Activated T-helper 1 cell treated with anti-CD3 and anti-CD28 coated beads, Interleukin-12 subunit alpha, Interleukin-12 subunit beta, Interleukin-2, Interleukin-4 antibody, amounts not matched to agents 30 ng/mL and 10 ng/mL and 1 ng/mL, durations not matched to agents 14 hours and 24 hours and 36 hours (primary cell): ENCODE data around the gene ERLEC1. TPM values are rescaled to one million over a fixed set of nuclear protein-coding genes. Genes with fewer than 3 reads are reported as not detected.
"Not testable (repeated sequence)": the region's sequence is repeated elsewhere in the genome, so short reads cannot be mapped to it uniquely, and the experiment has no call there.

Experiments
- DNase-seq: peaks from one replicate; pipeline ENCODE4 v3.0.0; 2021; ENCODE audit warnings: low spot score
- H3K27ac Mint-ChIP-seq: one replicate; pipeline ENCODE4 v1.8.0; 2021; ENCODE audit warnings: mild to moderate bottlenecking, mixed read lengths
- H3K27me3 Mint-ChIP-seq: one replicate; pipeline ENCODE4 v1.8.0; 2022; ENCODE audit warnings: mild to moderate bottlenecking, moderate library complexity, mixed read lengths; ENCODE audit not compliant: insufficient read depth
- H3K36me3 Mint-ChIP-seq: one replicate; pipeline ENCODE4 v1.8.0; 2021; ENCODE audit warnings: low read depth, mixed read lengths
- H3K4me1 Mint-ChIP-seq: one replicate; pipeline ENCODE4 v1.8.0; 2021; ENCODE audit warnings: low read depth, mixed read lengths
- H3K4me3 Mint-ChIP-seq: one replicate; pipeline ENCODE4 v1.8.0; 2021; ENCODE audit warnings: mild to moderate bottlenecking, moderate library complexity, mixed read lengths
- H3K9me3 Mint-ChIP-seq: one replicate; pipeline ENCODE4 v1.8.0; 2021; ENCODE audit warnings: mixed read lengths
- intact Hi-C: fragments of 100-400 bp; cut with micrococcal nuclease; formaldehyde crosslinking; loops from one replicate; pipeline ENCODE4 v1.15.1; 2024
- total RNA-seq: library from RNA; stranded (reverse); gene quantifications from 2 replicates; pipeline ENCODE4 v1.2.3, GENCODE V29; 2022

The ERLEC1 gene
- total RNA-seq, 1 donor from 2014 or later = 28.4 TPM

GRCh38 chr2:53826030-53826410, 39.2 kb downstream of the ERLEC1 start:
- H3K36me3 Mint-ChIP-seq = peaks cover 3% of the 10 kb centered on the region
- no peaks in the 10 kb centered on the region for H3K27me3 Mint-ChIP-seq
- H3K9me3 Mint-ChIP-seq = no peaks in the 10 kb centered on the region
- no peak overlapping the region for H3K4me3 Mint-ChIP-seq
- DNase-seq = no peak
- intact Hi-C loops = no loop called here
- H3K27ac Mint-ChIP-seq = no peak overlapping the region
- H3K4me1 Mint-ChIP-seq = no peaks in the 10 kb centered on the region

- intact Hi-C loops = no loop called here
- Mint-ChIP-seq H3K27me3 (no peaks in the 10 kb centered on the region), H3K4me3 (no peak overlapping the region), H3K4me1 (no peaks in the 10 kb centered on the region), H3K27ac (no peak overlapping the region), H3K9me3 (no peaks in the 10 kb centered on the region), H3K36me3 (peaks cover 3% of the 10 kb centered on the region)
- DNase-seq = no peak
Measured at GRCh38 chr2:53826587-53827397, 39.9 kb downstream of the ERLEC1 start.

- no peak overlapping the region for H3K4me3 Mint-ChIP-seq
- no peaks in the 10 kb centered on the region for H3K27me3 Mint-ChIP-seq
- H3K36me3 Mint-ChIP-seq = peaks cover 3% of the 10 kb centered on the region
- intact Hi-C loops = no loop called here
- H3K9me3 Mint-ChIP-seq = no peaks in the 10 kb centered on the region
- no peak for DNase-seq
- no peaks in the 10 kb centered on the region for H3K4me1 Mint-ChIP-seq
- no peak overlapping the region for H3K27ac Mint-ChIP-seq
Measured at GRCh38 chr2:53827398-53828175, 40.7 kb downstream of the ERLEC1 start.

GRCh38 chr2:53828331-53828730, 41.5 kb downstream of the ERLEC1 start:
- no peaks in the 10 kb centered on the region for H3K9me3 Mint-ChIP-seq
- peaks cover 3% of the 10 kb centered on the region for H3K36me3 Mint-ChIP-seq
- no peaks in the 10 kb centered on the region for H3K4me1 Mint-ChIP-seq
- intact Hi-C loops = no loop called here
- no peak overlapping the region for H3K27ac Mint-ChIP-seq
- H3K4me3 Mint-ChIP-seq = no peak overlapping the region
- DNase-seq = no peak
- H3K27me3 Mint-ChIP-seq = no peaks in the 10 kb centered on the region

GRCh38 chr2:53829273-53829979, 42.6 kb downstream of the ERLEC1 start:
- H3K4me1 Mint-ChIP-seq = no peaks in the 10 kb centered on the region
- no peaks in the 10 kb centered on the region for H3K9me3 Mint-ChIP-seq

GRCh38 chr2:53829980-53830290, 43.1 kb downstream of the ERLEC1 start:
- H3K4me3 Mint-ChIP-seq, intact Hi-C loops, H3K36me3 Mint-ChIP-seq, DNase-seq, H3K27ac Mint-ChIP-seq, H3K9me3 Mint-ChIP-seq, H3K27me3 Mint-ChIP-seq, H3K4me1 Mint-ChIP-seq: not testable (repeated sequence)

More at GRCh38 chr2:53829273-53829979, 42.6 kb downstream of the ERLEC1 start:
- H3K27me3 Mint-ChIP-seq = no peaks in the 10 kb centered on the region
- H3K4me3 Mint-ChIP-seq = no peak overlapping the region
- intact Hi-C loops = no loop called here
- H3K27ac Mint-ChIP-seq = no peak overlapping the region
- DNase-seq = no peak
- peaks cover 3% of the 10 kb centered on the region for H3K36me3 Mint-ChIP-seq

GRCh38 chr2:53840580-53840979, 53.7 kb downstream of the ERLEC1 start:
- Mint-ChIP-seq H3K27ac (no peak overlapping the region), H3K27me3 (no peaks in the 10 kb centered on the region), H3K4me3 (no peak overlapping the region), H3K9me3 (no peaks in the 10 kb centered on the region), H3K36me3 (no peaks in the 10 kb centered on the region), H3K4me1 (no peaks in the 10 kb centered on the region)
- DNase-seq = no peak
- intact Hi-C loops = no loop called here

GRCh38 chr2:53841651-53842050, 54.8 kb downstream of the ERLEC1 start:
- H3K27ac Mint-ChIP-seq, H3K4me1 Mint-ChIP-seq, H3K36me3 Mint-ChIP-seq, H3K4me3 Mint-ChIP-seq, H3K9me3 Mint-ChIP-seq, H3K27me3 Mint-ChIP-seq, intact Hi-C loops, DNase-seq: not testable (repeated sequence)

- Mint-ChIP-seq H3K4me1 (no peaks in the 10 kb centered on the region), H3K9me3 (no peaks in the 10 kb centered on the region), H3K36me3 (no peaks in the 10 kb centered on the region), H3K27ac (no peak overlapping the region), H3K27me3 (no peaks in the 10 kb centered on the region), H3K4me3 (no peak overlapping the region)
- intact Hi-C loops = no loop called here
- no peak for DNase-seq
Measured at GRCh38 chr2:53842891-53843290, 56.0 kb downstream of the ERLEC1 start.

GRCh38 chr2:53843595-53843994, 56.8 kb downstream of the ERLEC1 start:
- Mint-ChIP-seq H3K4me1 (no peaks in the 10 kb centered on the region), H3K9me3 (no peaks in the 10 kb centered on the region), H3K4me3 (no peak overlapping the region), H3K27me3 (no peaks in the 10 kb centered on the region), H3K36me3 (no peaks in the 10 kb centered on the region), H3K27ac (no peak overlapping the region)
- DNase-seq = no peak
- intact Hi-C loops = no loop called here

GRCh38 chr2:53848062-53848461, 61.2 kb downstream of the ERLEC1 start:
- H3K9me3 Mint-ChIP-seq = no peaks in the 10 kb centered on the region
- no peak for DNase-seq
- intact Hi-C loops = no loop called here

GRCh38 chr2:53851052-53851757, 64.4 kb downstream of the ERLEC1 start:
- H3K9me3 Mint-ChIP-seq, DNase-seq, intact Hi-C loops, H3K4me3 Mint-ChIP-seq, H3K4me1 Mint-ChIP-seq, H3K27ac Mint-ChIP-seq, H3K27me3 Mint-ChIP-seq, H3K36me3 Mint-ChIP-seq: not testable (repeated sequence)

More at GRCh38 chr2:53848062-53848461, 61.2 kb downstream of the ERLEC1 start:
- no peaks in the 10 kb centered on the region for H3K4me1 Mint-ChIP-seq
- no peak overlapping the region for H3K4me3 Mint-ChIP-seq
- no peaks in the 10 kb centered on the region for H3K36me3 Mint-ChIP-seq
- H3K27ac Mint-ChIP-seq = no peak overlapping the region
- H3K27me3 Mint-ChIP-seq = no peaks in the 10 kb centered on the region
